GM21576 (cell line): ENCODE results near the gene LILRB3.
A peak's percentile ranks its signal among the peaks of the same experiment; 100 is the strongest.
"Not testable (repeated sequence)": the region's sequence is repeated elsewhere in the genome, so short reads cannot be mapped to it uniquely, and the experiment has no call there.

Source experiments
- ATAC-seq: cut with Tn5 transposase; IDR thresholded peaks from one replicate; pipeline ENCODE4 v1.9.1; 2021; ENCODE audit warnings: mild to moderate bottlenecking, moderate library complexity; ENCODE audit not compliant: unreplicated experiment

The LILRB3 gene

DNA sequence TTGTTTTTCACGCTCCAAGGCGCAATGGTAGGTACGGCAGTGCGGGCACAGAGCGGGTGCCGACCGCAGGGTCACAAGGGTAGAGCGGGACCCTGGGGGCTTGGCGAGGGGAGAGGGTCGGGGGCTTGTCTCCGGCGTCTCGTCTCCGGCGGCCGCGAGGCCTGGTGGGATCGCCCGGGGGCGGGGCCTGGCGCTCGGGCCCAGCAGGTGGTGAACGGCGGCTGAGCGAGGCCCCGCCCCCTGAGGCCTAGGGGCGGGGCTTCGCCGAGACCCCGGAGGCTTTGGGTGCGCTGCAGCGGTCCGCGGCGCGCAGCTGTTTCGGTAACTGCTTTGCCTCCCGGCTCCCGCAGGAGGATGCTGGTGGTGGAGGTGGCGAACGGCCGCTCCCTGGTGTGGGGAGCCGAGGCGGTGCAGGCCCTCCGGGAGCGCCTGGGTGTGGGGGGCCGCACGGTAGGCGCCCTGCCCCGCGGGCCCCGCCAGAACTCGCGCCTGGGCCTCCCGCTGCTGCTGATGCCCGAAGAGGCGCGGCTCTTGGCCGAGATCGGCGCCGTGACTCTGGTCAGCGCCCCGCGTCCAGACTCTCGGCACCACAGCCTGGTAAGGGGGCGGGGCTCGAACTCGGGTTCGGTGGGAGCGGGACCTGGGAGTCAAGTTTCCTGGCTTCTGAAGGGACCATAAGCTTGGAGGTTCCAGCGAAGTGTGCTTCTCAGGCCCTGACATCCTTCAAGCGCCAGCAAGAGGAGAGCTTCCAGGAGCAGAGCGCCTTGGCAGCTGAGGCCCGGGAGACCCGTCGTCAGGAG lies 31.6 kb downstream of the LILRB3 start, which contains the start of gene TSEN34:
TSEN34 (plus strand) TSS at position 298 of the 800 bp plus-strand sequence; CDS start at position 355, 57 bp downstream.
- peak; percentile 19 for ATAC-seq

DNA sequence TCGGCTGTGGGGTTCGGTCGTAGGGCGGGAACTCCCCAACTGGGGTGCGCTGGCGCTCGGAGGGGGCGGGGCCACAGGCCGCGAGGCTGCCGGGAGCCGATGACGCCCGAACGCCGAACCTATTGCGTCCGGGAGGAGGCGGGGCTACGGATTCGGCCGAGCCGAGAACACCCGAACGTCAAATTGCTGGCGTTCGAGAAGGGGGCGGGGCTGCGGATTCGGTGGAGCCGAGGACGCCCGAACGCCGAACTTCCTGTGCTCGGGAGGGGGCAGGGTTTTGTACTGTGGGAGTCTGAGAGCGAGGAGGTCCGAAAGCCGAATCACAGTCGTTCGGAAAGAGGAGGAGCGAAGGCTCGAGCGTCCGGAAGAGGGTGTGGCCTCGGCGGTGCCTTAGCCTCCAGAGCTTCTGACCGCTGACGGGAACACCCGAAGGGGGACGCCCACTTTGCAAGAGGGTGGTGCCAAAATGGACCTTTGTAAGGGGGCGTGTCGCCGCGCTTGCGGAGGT lies 32.2 kb downstream of the LILRB3 start:
- peak; percentile 46 for ATAC-seq

DNA sequence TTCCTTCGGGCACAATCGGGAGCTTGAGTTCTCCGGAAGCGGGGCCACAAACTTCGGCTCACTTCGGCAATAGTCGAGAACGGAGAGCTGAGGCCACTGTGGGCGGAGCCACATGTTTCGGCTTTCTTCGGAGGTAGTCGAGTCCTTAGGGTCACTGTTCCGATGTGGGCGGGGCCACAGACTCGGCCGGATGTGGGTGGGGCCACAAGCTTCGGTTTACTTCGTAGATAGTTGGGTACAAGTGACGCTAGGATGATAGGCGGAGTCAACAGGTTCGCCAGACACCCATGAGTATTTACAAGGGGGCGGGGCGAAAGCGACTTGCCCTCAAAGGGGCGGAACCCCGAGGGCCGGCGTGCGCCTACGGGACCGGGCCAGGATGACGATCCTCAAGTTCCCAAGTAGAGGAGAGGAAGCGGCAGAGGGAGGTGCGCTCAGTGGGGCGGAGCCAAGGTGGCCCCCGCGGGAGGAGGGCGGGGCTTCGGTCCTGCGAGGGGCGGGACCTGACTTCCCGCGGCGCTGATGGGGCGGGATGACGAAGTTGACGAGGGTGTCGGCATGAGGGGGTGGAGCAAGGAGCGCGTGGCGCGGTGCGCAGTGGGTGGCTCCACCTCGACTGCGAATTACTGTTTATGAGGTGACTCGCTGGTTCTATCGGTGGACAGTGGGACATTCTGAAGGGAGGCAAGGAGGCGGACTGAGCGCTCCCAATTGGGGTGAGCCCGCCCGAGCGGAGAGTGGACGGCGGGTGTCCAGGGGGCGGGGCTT lies 32.9 kb downstream of the LILRB3 start:
- ATAC-seq, result peak; percentile 43

DNA sequence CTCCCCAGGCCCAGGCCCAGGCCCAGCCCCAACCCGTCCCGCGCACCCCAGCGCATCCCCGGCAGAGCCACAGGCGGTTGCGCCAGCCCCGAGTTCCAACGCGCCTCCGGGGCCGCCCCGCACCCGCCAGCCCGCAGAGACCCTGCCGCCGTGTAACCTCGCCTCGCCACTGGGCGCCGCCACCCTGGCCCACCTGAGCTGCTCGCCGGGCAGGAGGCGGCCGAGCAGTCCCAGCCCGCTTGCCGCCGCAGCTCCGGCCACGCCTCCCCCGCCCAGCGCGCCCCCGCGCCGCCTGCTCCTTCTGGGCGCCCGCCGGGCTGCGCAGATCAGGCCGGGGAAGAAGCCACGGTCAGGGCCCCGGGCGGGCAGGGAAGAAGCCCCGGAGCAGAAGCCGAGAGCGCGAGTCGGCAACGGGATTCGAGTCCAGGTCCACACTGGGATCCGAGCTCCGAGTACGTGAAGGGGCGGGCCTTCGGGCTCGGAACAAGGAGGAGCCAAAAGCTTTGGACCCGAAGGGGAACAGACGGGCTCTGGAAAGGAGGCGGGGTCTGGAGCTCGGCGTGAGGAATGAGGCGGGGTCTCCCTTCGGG lies 33.6 kb downstream of the LILRB3 start, which contains the start of gene MBOAT7:
MBOAT7 (minus strand) TSS at position 436 of the 590 bp plus-strand sequence. CDS start 1,072 bp downstream, outside the sequence.
- ATAC-seq, result peak; percentile 20

DNA sequence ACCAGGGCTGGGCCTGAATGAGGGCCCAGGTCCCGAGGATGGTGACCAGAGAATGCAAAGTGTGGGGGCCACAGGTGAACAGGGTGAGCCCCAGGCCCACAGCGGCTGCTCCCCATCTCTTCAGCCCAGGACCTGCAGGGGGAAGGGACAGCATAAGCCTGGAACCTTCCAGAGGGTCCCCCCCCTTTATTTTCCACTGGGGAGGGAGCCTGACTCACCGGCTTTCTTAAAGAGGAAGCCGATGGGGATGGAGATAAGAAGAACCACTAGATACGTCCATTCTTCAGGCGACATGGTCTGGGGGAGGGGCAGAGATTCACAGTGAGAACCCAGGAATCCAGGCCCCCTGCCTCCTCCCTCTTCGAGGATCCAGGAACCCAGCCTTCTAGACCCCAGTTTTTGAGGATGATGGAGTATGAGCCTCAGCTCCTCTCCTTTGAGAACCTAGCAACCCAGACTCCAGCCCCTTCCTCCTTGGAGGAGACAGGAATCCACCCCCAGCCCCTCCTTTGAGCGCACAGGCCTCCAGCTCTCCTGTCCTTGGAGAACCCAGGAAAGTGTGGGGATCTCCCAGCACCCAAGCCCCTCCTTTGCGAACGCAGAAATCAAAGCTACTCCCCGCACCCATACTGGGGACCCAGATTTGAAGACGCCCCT lies 34.5 kb downstream of the LILRB3 start:
- ATAC-seq, result no peak

DNA sequence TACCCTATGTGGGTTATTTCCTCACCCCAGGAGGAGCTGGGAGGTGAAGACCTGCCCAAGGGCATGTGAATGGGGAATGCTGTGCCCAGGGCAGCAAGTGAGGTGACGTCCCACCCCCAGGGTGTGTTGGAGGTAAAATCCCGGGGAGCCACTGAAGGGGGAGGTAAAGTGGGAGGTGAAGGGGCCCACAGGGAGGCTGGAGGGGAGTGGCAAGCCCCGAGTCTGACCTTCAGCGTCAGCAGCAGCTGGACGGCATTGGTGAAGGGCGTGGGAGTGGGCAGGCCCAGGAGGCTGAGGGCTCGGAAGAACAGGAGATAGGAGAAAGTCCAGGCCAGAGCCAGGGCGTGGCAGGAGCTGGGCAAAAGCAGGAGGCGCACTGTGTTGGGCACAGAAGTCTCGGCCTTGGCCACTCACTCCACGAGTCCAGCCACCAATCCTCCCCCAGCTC lies 35.8 kb downstream of the LILRB3 start:
- ATAC-seq, result no peak

DNA sequence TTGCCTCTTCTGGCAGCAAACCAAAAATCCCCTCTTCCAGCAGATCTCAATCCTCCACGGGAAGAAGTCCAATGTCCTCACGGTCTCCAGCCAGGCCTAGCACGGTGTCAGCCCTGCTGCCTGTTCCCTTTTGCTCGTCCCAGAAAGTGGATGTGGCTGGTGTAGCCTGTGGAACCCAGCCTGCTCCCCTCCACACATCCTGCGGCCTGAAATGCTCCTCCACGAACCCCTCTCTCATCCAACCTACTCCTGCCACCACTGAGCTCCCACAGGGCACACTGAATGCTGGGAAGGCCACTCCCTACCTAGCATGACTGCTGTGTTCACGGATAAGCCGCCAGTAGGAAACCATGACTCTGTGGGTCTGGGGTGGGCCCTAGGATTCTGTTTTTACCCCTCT lies 36.5 kb downstream of the LILRB3 start:
- ATAC-seq, result no peak

DNA sequence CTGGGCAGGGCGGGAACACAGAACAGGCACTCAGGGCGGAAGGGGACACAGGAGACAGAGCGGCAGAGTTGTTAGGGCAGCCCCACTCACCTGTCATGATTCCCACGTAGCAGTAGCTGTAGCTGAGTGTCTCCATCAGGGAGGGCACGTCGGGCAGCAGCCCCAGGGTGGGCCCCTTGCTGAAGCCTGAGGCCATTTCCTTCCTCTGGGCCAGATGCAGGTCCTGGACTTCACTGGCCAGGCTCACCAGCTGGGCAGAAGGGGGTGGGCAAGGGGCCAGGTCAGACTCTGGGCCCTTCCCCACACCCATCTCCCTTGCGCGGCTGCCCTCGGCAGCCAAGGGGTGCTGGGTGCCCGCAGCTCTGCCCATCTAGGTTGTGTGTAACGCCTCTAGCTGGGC lies 39.4 kb downstream of the LILRB3 start:
- ATAC-seq, result no peak

DNA sequence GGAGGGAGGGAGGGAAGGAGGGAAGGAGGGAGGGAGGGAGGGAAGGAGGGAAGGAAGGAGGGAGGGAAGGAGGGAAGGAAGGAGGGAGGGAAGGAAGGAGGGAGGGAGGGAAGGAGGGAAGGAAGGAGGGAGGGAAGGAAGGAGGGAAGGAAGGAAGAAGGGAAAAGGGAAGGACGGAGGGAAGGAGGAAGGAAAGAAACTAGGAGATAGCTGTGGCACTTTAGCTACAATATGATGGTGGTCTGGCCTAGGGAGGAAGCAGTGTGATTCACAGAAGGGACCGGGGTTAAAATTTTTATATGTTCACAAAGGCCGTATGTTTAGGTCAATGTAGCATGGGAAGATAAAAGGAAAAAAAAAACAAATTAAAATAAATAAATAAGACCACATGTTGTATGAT lies 40.9 kb downstream of the LILRB3 start:
- not testable (repeated sequence) for ATAC-seq

DNA sequence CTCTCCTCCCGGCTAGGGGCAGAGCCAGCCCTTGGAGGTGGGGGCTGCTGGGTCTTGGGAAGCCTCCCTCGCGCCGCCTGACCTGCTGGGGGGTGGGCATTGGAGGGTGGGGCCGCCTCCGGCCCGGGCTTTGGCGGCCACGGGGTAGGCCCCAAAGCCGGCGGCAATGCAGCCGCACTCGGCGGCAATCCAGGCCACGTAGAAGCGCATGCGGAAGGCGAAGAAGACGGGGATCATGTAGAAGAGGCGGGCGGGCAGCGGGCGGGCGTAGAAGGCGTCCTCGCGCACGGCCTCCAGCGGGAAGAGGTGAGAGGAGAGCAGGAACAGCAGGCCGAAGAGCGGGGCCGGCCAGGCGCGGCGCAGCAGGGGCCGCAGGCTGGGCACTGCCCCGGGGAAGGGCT lies 42.1 kb downstream of the LILRB3 start:
- no peak for ATAC-seq

DNA sequence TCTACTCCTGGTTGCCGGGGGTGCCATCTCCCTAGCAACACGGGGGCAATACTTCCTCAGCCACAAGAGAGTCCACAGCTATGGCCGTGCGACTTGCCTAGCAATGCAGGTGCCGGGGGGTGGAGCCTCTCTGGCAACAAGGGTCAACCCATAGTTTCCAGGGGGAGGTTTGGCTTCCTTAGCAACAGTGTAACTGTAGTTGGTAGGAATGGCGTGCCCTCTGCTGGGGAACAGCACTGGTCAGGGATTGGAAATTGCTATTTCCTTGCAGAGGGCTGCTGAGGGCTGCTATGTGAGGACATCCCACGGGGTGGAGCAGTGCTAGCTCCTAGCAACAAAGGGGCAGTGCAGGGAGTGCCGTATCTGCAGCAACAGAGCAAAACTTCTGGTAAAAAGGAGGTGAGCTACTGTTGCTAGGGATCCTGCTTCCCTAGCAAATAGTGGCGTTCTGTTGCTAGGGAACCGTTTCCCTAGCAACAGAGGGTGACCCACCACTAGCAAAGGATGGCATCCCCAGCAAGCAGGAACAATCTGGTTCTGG lies 42.8 kb downstream of the LILRB3 start:
- ATAC-seq, result no peak

DNA sequence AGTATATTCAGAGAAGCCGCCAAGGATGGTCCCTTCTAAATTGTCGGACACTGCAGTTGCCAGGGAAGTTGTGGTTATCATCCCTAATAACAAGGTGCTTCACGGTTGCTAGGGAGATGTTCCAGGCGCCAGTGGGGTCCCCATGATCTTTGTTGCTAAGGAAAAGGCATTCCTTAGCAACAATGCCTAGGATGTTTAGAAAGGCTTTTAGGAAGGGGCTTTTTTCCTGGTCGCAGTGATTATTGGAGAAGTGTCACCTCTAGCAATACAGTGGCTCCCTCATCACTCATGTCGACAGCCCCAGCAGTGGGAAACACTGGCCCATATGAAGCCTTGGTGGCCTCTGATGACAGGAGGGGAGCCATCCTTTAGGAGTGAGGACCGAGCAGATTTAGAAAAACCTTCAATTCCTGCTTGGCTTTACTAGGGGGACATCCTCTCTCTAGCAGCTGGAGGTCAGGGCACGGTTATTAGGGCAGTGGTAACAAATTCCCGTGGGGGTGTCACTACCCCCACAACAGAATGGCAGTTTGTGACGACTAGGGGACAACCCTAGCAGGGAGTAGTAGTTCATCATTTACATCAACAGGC lies 43.5 kb downstream of the LILRB3 start:
- no peak for ATAC-seq

DNA sequence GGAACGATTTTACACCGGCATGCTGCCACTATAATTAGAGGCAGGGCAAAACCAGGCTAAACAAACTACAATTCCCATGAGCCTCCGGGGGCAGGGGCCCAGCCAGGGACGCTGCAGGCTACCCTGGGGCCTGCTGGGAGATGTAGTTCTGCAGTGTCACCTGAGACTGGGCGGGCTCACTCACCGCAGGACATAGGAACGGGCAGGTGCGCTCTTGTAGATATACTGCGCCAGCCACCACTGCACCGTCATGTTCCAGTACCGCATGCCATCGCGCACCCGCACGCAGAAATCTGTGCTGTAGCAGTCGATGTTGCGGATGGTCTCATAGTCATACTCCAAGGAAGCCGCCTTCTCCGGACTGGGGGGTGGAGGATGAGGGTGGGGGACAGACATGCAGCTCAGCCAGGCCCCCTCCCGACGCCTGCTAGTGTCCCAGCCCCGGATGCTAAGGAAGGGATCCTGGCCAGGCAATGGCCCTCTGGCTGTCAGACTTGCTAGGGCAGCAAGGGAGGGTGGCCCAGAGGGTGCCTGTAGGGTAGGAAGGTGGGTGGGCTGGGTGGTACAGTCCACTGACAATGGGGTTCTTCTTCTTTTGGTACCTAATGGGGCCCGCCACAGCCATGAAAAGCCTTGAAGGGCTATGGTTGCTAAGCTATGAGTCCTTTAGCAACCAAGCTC lies 44.1 kb downstream of the LILRB3 start:
- ATAC-seq, result no peak

DNA sequence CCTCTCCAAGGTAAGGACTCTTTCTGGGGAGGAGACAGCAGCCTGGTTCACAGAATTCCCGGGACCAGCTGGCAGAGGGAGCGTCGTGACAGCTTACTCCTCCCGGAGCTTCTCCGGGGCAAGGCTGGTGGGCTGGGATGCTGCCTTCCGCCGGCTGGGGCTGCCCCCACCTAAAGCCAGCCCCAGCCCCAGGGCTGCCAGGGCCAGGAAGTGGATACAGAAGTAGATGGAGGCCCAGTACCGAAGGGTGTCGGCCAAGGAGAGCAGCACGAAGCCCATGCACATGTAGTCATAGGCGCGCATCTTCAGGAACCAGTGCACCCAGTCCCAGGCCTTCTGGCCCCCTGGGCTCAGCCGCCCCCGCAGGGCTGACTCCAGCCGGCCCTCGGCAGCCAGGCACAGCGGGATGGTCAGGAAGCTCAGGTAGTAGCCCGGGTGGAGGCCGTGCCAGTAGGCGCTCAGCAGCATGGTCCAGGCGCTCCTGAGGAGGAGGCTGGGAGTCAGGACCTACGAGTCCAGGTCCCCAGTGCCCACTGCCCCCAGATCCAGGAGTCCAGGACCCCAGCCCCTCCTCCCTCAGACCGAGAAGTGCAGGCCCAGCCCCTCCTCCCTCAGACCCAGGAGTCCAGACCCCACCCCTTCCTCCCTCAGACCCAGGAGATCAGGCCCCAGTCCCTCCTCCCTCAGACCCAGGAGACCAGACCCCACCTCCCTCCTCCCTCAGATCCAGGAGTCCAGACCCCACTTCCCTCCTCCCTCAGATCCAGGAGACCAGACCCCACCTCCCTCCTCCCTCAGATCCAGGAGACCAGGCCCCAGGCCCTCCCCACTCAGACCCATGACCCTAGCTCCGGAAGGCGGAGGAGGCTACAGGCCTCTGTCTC lies 48.6 kb downstream of the LILRB3 start:
- no peak for ATAC-seq

DNA sequence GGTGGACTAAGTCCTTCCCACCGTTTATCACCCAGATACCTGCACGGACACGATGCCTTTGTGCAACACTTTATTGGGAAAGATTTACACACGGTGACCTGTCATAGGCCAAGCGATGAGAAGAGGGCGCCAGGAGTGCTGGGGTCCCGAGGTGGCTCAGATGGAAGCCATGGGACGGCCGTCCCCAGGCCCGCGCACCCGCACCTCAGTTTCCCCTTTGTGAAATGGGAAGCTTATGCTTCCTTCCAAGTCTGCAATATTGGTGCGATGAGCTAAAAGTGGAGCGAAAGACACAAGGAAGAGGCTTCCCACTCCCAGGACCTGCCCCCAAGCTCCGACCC lies 49.5 kb downstream of the LILRB3 start:
- ATAC-seq, result no peak

DNA sequence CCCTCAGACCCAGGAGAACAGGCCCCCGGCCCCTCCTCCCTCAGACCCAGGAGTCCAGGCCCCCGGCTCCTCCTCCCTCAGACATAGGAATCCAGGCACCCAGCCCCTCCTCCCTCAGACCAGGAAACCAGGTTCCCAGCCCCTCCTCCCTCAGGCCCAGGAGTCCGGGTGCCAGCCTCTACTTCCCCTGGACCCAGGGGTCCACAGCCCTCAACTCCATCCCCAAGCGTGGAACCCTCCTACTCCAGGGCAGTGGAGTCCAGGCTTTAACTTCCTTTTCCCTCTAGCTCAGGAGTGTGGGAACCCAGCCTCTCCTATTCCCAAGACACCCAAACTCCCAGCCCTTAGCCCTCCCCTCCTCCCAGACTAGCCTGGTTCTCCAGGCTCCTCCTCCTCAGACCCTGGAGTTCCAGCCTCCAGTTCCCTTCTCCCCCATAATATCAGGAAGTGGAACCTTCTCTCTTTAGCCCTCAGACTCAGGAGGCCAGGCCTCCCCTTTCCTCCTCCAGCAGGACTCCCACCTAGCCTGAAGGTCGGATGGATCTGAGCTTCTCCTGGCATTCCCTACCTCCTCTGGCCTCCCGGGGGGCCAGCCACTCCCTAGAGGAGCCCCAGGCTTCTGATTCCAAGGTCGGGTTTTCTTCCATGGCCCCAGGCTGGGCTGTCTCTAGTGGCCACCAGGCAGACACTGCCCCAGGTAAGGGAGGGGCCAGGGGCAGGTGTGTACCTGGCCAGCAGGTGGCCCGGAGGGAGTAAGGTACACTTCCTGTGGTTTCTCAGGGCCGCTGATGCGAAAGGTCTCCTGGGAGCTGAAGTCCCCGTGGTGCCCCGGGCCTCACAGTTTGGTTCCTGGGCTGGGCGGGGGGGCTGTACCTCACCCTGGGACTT lies 50.1 kb downstream of the LILRB3 start, which contains the start of gene TMC4:
TMC4 (minus strand) TSS at position 690 of the 888 bp plus-strand sequence; CDS start at position 647, 43 bp downstream.
- ATAC-seq, result no peak

DNA sequence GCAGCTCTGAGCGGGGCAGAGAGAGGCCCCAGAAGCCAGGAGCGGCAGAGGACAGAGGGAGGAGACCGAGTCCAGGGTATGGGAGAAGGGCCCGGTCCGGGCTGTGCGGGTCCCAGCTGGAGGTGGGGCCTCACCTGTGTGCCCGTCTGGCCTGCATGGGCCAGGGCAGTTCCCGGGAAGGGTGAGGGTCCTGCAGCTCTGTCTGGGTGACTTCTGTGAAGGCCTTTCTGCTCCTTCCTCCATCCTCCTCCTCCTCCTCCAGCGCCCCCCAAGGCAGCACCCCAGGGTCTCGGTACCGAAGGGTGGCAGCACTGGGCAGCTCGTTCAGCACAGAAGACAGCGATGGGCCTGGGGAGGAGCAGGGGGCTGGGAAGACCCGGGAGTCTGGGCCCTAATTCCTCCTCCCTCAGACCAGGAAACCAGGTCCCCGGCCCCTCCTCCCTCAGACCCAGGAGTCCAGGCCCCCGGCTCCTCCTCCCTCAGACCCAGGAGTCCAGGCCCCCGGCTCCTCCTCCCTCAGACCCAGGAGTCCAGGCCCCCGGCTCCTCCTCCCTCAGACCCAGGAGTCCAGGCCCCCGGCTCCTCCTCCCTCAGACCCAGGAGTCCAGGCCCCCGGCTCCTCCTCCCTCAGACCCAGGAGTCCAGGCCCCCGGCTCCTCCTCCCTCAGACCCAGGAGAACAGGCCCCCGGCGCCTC lies 50.9 kb downstream of the LILRB3 start:
- ATAC-seq, result not testable (repeated sequence)
